ENCODE measurements around the gene ZNF496.
A peak's percentile ranks its signal among the peaks of the same experiment; 100 is the strongest.

ZNF496 gene

DNA sequence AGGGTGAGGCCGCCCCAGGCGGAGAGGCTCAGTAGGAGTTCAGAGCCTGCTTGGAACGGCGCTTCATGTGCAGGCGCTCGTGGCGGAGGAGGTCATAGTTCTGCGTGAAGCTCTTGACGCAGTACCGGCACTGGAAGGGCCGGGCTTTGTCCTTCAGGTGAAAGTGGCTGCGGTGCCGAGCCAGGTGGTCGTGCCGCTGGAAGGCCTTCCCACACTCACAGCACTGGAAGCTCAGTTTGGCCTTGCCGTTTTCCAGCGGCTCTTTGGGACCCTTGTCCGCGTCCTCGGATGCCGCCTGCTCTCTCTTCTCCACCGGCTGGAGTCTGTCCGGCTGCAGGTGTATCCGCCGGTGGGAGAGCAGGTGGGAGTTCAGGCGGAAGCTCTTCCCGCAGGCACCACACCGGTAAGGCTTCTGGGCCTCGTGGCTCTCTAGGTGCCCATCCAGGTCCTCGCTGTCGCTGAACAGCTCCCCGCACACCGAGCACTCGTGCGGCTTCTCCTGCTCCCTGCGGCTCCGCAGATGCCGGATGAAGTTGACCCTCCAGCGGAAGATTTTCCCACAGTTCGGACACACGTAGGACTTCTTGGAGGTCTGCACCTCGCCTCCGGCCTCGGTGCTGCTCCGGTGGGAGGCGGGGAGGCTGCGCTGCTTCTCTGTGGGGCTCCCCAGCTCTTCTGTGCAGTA, 31.0 kb downstream of the ZNF496 start:
- TF ChIP-seq CTCF (IDR thresholded peaks at IDR 0.05): no peak
- H3K27ac Mint-ChIP-seq: no peak overlapping the region
- no peak for DNase-seq
- peaks cover 4% of the 10 kb centered on the region for H3K27me3 Mint-ChIP-seq (ENCODE audit: low read depth, poor library complexity)
- H3K4me3 Mint-ChIP-seq: no peak overlapping the region
- H3K36me3 Mint-ChIP-seq (ENCODE audit: low read depth): peaks cover 93% of the 10 kb centered on the region
- peaks cover 9% of the 10 kb centered on the region for H3K4me1 Mint-ChIP-seq
- H3K9me3 Mint-ChIP-seq: no peaks in the 10 kb centered on the region

DNA sequence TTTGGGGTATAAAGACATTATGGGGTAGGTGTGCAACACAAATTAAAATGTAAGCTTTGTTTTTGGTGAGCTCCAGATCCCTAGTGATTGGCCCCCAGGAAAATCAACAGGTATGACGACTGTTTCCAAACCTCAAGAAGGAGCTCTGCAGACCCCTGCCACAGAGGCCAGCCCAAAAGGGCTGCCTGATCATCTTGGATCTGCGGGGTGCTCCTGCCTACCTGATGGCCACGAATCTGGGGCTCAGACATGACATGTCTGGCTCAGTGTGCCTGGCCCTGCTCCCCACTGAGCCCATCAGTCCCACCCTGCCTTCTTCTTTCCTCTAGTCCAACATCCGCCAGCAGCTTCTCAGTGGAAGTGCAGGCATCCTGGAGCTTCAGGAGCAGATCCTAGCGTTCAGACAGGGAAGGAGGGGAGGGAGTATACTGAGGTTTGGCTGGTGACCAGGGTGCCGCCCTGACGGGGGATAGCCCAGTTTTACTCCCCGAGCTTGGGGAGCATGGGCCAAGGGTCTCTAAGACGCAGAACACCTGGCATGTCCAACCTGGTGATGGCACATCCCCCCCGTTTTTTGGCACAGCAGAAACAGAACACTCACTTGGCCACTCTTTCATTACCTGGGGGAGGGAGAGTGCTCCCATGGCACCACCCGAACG, 31.8 kb downstream of the ZNF496 start:
- H3K36me3 Mint-ChIP-seq (ENCODE audit: low read depth): peaks cover 85% of the 10 kb centered on the region
- DNase-seq: no peak
- peaks cover 4% of the 10 kb centered on the region for H3K27me3 Mint-ChIP-seq (ENCODE audit: low read depth, poor library complexity)
- no peak overlapping the region for H3K4me3 Mint-ChIP-seq
- H3K9me3 Mint-ChIP-seq: no peaks in the 10 kb centered on the region
- H3K27ac Mint-ChIP-seq: no peak overlapping the region
- H3K4me1 Mint-ChIP-seq: peaks cover 16% of the 10 kb centered on the region
- no peak for TF ChIP-seq CTCF (IDR thresholded peaks at IDR 0.05)

- no peak for TF ChIP-seq CTCF (IDR thresholded peaks at IDR 0.05)
- Mint-ChIP-seq H3K4me1 (peaks cover 22% of the 10 kb centered on the region), H3K27me3 (ENCODE audit: low read depth, poor library complexity) (peaks cover 8% of the 10 kb centered on the region), H3K27ac (no peak overlapping the region), H3K4me3 (no peak overlapping the region), H3K36me3 (ENCODE audit: low read depth) (peaks cover 73% of the 10 kb centered on the region), H3K9me3 (no peaks in the 10 kb centered on the region)
- DNase-seq: no peak
Measured at GRCh38 chr1:247298701-247299100, 33.0 kb downstream of the ZNF496 start.

DNA sequence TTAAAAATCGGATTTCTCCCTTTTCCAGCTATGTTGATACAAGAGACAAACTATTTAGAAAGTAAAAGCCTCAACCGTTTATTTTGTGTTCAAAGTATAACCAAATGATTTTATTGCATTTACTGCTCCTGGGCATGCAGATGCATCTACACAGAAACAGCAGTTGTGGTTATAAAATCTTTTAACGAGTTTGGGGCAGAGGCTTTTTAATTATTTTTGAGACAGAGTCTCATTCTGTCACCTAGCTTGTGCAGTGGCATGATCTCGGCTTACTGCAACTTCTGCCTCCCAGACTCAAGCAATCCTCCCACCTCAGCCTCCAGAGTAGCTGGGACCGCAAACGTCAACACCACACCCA, 33.6 kb downstream of the ZNF496 start:
- DNase-seq: no peak

DNA sequence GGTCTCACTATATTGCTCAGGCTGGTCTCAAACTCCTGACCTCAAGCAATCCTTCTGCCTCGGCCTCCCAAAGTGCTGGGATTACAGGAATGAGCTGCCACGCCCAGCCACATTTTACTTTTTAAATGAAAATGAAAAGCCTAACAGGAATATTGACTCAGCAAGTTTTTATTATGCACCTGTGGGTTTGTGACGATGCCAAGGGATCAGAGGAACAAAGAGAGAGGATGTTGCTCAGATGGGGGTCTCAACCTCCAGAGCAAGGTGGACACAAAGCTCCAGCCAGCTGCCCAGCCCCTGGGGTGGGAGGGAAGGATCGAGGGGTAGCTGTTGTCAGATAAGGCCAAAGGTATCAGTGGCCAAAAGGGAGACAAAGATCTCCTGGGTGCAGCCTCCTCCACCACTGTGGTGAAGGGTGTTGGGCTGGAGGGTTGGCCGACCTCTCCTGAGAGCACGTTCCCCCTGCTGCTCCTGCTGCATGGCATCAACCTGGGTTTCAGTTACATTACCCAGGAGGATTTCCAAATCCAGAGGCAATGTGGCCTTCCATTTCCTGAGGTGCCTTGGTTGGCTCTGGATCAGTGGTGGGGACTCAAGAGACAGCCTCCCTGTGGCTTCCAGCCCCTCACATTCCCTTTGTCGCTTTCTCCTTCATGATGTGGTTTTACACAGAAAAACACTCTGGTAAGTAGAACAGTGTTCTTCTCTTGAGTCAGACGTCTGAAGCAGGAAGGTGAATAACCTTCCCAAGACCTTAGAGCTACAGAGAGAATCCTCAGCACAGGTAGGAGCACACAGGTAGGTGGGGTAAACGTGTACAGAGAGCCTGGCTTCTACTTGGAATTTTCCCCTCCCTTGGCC, 34.2 kb downstream of the ZNF496 start:
- Mint-ChIP-seq H3K27me3 (ENCODE audit: low read depth, poor library complexity) (peaks cover 9% of the 10 kb centered on the region), H3K9me3 (no peaks in the 10 kb centered on the region), H3K36me3 (ENCODE audit: low read depth) (peaks cover 61% of the 10 kb centered on the region), H3K27ac (peak overlapping the region; percentile 68), H3K4me1 (peaks cover 22% of the 10 kb centered on the region), H3K4me3 (no peak overlapping the region)
- no peak for TF ChIP-seq CTCF (IDR thresholded peaks at IDR 0.05)
- DNase-seq: no peak

More for the DNA sequence above, 33.6 kb downstream of the ZNF496 start:
- peaks cover 22% of the 10 kb centered on the region for H3K4me1 Mint-ChIP-seq
- TF ChIP-seq CTCF (IDR thresholded peaks at IDR 0.05): no peak
- no peaks in the 10 kb centered on the region for H3K9me3 Mint-ChIP-seq
- peaks cover 67% of the 10 kb centered on the region for H3K36me3 Mint-ChIP-seq (ENCODE audit: low read depth)
- peaks cover 9% of the 10 kb centered on the region for H3K27me3 Mint-ChIP-seq (ENCODE audit: low read depth, poor library complexity)
- H3K27ac Mint-ChIP-seq: peak overlapping the region; percentile 68
- H3K4me3 Mint-ChIP-seq: no peak overlapping the region
